Retina (tissue), 1 donor: ENCODE measurements around the gene CSNK2A2.
A peak's percentile ranks its signal among the peaks of the same experiment; 100 is the strongest.

ENCODE experiments used
- DNase-seq: peaks from one replicate; pipeline ENCODE4 v3.0.0-alpha.2; 2016

The CSNK2A2 gene

DNA sequence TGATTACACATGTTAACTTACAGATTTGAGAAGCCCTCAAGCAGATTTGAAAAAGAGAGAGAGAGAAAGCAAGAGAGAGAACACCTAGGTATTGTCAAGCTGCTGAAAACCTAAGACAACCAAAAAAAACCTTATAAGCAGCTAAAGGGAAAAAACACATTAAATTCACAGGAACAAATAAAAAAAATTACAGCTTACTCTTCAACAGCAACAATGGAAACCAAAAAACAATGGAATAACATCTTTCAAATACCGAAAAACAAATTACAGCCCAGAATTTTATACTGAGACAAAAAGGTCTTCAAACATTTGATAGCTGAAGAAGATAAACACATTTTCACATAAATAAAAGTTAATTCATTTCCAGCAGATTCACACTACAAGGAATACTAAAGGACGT is 60.3 kb downstream of the CSNK2A2 start:
- DNase-seq = no peak

DNA sequence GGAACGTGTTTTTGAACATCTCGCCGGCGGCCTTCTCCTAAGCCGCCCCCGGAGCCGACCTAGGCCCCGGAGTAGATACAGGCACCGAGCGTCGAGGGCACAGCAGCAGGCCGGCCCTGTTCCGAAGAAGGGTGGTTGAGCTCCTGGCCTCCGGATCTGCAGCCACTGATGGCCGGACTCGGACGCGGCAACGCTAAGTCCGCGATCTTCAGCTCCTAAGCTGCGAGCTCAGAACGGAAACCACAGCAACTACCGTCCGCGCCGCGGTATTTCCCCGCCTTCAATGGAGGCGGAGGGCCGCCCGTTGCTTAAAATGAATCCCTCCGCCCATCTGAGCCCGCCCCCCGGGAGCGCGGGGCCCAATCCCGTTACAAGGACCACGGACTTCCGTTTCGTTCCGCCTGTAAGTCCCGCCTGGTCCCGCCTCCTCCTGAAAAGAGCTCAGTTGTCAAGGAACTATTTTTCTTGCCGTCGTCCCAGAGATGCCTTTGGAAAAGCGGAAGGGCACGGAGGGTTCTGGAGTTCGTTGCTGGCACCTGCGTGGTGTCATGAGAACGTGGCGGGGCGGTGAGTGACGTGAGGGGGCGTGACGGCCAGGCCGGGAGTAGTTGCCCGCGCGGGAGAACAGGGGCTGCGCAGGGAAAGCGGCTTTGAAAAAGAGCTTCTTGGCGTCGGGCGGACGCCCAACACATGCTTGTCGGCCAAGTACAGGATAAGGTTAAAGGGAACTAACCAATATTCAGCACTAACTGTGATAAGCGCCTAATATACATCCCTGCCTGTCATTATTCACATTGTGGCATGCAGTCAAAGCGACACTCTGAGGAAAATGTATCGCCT is 68.6 kb downstream of the CSNK2A2 start, which contains the start of gene CFAP20:
TSS of gene CFAP20 (minus strand) at position 285 of the 840 bp plus-strand sequence. CDS start at position 19, 266 bp downstream.
- peak; percentile 99 for DNase-seq

DNA sequence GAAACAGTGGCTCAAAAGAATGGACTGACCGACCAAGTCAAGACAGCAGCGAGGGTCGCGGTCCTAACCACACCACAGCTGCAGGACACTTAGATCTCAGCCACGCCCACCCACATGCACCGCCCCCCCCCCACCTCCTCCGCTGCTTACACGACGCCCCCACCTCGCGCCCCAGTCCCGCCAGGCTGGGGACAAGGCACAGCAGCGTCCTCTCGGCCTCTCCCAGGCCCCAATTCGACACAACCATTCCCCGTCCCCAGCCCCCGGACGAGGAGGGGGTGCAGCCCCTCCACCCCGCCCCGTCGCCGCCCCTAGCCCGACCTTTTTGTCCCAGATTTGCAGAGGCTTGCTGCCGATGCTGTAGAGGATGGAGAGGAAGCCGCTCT is 69.2 kb downstream of the CSNK2A2 start:
- no peak for DNase-seq

DNA sequence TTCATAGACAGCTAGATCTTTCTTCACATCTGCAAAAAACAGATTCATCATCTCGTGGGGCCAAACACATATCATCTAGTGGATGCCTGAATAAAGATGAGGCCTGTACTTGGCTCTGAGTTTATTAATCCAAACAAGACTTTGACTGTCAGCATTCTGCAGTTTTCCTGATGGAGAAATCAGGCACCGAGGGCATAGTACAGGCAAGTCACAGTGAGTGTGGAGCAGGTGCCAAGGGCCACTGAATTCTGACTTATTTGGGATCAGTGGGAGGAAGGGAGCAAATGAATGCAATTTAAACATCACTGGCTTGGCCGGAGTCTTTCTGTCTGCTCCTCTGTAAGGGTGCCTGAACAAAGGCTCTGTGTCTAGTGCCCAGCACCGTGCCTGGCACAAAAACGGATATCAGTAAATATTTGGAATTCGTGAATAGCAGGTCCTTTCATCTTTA is 69.7 kb downstream of the CSNK2A2 start:
- DNase-seq = peak; percentile 30

DNA sequence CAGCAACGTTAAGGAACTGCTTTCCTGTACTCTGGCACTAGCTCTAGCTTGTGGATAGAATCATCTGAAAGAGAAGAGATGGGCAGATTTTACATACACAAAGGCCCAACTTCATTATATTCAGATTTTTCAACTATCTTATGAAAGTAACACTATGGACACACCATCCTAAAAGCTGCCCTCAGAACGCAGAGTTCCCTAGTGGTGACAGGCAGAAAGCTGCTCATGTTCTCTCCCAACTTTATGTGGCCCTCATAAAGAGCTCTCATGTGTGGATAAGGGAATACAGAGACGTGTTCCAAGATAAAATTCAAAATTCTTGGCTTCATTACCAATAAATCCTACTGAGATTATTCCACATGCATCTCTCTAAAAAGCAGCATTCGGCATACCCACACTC is 70.3 kb downstream of the CSNK2A2 start:
- no peak for DNase-seq

DNA sequence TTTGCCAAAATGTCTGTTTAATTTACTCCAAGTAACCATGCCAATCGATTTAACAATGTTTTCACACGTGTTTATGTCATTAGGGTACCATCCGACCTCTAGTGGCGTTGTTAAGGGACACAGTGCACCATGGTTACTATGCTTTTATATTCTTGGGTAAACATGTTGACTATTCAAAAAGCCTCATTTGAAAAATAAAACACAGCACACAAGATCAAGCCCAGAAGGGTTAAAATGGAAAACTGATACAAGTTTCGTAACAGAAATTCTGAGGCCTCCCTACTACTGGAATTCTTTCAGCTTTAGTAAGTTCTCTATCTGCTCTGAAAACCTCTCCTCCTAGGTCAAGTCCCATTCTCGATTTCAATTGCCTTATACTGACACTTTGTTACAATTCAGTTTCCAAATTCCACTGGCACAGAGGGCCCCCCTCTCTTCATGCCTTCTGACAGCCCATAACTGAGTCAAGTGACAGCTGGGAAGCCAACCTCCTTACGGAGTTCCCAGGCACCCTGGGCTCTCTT is 70.8 kb downstream of the CSNK2A2 start:
- DNase-seq = no peak

DNA sequence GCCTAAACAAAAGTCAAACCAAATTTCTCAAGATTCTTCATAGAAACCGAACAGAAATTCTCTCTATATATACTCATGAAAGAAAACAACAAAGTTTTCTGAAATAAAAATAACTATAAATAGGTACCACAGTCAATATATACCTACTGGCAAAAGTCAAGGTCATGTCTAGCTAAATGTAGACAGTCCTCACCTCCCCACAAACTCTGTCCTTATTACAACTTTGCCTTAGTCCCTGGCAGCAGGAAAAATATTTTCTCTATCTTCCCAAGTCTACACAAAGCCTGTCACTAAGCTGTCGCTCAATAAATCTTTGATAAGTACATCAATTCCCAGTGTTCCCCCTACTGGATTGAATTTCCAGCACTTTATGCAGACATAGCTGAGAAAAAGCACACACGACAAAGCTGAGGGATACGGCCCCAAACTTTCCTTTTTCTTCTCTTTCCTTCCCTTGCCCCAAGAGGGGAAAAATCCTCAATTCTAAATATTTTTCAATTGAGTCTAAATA is 71.4 kb downstream of the CSNK2A2 start:
- DNase-seq = no peak

DNA sequence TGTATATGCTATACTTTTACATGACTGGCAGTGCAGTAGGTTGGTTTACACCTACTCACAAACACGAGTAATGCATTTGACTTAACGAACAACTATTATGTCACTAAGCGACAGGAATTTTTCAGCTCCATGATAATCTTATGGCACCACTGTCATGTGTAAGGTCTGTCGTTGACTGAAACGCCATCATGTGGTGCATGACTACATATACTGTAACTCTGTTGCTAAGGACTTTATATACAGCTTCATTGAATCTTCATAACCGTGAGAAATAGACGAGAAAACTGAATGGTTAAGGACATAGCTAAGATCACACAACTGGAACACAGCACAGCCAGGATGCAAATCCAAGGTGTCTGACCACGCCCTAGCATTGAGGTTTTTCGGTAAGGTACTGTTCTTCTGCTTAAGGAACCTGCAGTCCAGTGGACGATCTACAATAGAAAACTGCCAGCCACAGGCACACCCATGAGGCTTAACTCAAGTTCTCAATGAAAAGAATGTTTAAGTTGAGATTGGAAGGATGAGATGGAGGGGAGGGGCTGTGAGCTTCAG is 72.0 kb downstream of the CSNK2A2 start:
- DNase-seq = no peak

DNA sequence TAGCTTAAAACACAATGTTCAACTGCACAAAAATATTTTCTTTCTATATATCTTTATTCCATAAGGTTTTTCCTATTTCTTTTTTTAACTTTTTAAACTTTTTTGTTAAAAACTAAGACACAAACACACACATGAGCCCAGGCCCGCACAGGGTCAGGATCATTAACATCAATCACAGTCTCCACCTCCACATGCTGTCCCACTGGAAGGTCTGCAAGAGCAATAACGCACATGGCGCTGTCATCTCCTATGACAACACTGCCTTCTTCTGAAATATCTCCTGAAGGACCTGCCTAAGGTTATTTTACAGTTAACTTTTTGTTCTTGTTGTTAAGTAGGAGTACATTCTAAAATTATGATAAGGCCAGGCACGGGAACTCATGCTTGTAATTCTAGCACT is 72.9 kb downstream of the CSNK2A2 start:
- no peak for DNase-seq

DNA sequence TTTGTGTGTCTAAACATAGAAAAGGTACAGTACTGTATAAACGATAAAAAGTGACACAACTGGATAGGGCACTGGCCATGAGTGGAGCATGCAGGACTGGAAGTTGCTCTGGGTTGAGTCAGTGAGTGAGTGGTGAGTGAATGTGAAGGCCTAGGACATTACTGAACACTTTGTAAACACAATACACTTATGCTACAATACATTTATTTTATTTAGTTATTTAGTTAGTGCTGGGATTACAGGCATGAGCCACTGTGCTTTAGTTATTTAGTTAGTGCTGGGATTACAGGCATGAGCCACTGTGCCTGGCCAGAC is 73.3 kb downstream of the CSNK2A2 start:
- DNase-seq = no peak

DNA sequence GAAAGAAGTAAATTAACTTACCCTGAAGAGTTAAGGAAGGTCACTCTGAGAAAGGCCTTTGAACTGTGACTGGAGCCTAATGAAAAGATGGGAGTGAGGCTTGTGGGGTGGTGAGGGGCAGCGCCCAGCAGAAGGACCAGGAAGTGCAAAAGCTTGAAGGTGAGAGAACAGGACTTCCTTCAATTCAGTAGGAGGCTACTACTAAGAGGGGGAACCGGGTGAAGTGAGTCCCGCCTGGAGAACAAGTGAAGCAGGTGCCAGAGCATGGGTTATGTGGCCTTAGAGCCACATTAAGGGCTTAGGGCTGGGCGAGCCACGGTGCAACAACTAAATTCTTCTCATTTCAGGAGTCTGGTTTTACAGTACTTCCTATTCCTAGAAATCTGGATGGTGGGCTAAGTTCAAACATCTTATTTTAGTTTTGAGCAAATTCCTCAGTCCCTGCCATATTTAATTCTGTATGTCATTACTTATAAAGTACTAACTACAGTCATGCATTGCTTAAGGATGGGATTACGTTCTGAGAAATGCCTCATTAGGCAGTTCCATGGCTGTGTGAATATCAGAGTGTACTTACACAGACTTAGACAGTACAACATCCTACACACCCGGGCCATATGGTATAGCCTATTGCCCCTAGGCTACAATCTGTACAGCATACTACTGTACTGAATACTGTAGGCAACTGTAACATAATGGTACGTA is 73.9 kb downstream of the CSNK2A2 start:
- no peak for DNase-seq

DNA sequence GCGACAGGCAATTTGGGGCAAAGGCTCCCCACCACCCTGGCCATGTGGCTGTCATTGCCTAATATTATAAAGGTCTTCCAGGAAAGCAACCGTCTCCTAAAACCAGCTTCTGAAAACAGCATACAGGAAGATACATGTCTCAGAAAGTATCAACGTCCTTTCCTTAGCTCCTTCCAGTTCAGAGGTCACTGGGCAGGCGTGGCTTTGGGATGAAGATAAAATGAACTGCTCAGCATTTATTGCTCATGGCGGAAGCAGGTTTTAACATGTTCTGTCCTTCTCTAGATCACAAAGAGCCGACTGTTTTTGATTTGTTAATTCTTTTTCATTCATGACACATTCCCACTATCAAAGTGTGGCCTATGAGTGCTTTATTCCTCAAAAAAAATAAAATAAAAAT is 76.8 kb downstream of the CSNK2A2 start:
- no peak for DNase-seq

DNA sequence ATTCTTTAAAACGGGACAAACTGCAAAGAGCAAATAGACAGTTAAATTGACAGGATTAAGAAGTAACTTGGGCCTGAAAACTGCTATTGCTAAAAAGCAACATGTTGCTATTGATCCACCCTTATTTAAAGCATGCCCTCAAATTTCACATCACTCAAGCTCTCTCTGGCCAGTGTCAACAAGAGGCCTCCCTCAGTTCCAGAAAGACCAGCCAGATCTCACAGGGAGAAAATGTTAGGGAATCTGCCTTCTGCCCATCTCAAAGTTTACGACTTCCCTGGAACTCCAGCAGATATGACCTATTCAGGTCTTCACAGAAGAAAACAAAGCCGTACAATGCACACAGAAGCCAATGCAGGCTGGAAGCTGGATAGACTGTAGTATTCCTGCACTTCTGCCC is 77.7 kb downstream of the CSNK2A2 start:
- no peak for DNase-seq

DNA sequence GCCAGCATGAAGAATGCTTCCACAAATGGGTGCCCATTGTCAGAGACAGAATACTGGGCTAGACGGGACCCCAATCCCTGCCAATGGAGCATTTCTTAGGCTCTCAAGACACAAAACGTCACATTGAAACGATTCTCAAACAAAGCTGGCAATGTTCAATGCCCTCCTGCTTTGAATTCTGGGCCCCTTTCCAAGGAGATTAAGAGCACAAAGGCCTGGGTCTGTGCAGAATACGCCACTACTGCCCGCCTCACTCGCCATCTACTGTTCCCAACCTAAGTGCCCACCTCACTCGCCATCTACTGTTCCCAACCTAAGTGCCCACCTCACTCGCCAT is 78.4 kb downstream of the CSNK2A2 start:
- no peak for DNase-seq

DNA sequence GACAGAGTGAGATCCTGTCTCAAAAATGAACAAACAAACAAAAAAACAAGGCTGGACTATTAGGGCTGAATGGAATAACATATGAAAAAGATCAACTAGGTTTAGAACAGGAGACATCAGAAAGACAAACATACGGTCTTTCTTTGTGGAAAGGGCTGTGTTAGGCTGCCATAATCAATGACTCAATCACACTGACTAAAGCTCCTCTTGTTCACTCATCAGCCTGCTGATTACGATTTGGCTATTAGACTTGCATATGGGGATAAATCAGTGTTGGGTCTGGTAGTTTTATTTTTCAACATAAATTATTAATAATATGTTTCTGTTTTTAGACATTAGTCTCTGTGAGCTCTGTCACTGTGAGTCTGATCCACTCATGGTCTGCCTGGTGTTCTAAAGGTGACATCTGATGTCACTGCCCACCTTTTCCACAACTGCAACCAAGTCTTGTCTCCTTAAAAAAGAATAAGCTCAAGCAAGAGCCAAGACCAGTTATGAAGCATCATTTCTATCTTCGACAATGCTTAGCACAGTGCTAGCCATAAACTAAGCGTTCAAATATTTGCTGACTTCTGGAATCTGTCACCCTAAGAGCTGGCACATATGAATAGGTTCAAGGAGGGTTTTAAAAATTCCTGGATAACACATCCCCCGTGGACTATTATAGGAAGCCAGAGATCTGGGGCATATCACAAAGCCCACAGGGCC is 79.0 kb downstream of the CSNK2A2 start:
- no peak for DNase-seq

DNA sequence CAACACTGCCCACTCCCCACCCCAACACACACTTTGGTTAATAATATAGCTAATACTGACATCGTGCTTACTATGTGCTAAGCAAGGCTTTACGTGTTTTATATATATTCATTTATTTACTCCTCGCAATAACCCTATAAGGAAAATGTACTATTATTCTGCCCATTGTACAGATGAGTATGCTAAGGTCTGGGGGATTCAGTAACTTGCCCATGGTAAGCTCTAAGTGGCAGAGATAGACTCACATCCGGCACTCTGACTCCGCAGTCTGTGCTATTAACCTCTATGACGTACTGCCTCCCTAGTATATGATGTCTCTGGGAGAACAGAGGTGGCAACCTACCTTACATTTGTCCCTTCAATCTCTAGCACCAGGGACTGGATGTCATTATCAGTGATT is 81.4 kb downstream of the CSNK2A2 start:
- no peak for DNase-seq

DNA sequence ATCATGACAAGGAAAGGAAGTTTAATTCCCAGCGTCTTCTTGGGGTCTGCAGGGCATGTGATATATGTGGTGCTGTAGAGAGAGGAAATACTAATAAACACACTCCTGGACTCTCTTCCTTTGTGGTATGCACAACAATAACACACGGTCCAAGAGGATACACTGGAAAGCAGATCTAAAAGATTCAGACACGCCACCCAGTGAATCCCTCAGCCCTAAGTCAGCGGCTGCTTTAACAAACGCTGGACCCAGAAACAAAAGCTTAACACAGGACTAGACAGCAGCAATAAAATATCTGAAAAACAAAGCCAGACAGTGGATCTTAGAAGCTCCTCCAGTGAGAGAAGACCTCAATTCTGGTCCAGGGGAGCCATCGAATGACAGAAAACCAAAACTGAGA is 81.8 kb downstream of the CSNK2A2 start:
- no peak for DNase-seq

DNA sequence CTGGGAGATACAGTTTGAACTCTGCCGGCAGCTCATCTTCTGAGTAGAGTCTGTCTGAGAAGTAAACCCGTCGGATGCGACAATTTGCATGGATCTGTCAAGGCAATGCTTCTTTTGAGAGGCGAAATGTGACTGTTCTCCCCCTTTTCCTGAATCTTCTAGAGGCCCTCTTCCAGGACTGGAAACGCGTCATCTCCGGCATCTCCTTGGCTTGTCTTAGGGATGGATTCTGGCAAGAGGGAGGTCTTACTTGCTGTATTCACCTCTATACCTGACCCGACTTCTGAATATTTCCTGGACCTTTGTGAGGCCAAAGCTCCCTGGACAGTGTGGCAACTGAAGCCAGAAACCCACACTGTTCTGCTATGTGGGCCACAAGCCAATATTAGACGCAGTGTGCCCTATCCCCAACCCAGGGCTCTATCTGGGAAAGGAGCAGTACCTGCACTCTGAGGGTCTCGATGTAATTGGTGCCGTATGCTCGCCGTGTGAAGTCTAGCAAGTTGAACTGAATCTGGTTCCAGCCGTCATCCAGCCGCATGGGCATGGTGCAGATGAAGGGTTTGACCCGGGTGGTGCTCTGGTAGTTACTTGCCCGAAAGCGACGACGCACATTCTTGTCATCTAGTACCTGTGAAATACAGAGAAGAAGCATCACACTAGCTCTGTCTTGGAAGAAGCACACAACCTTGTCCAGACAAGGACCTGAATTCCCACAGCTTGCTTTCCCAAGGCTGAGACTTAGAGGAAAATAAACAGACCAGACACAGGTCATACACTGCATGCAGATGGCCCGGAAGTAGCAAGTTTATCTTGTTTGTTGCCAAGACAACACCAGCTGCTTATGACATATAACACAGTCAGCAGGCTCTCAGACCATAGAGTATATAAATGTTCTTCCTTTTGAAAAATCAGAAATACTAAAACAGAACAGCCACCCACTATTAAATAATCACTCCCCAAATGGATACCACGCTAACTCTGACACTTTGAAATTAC is 82.8 kb downstream of the CSNK2A2 start:
- no peak for DNase-seq

DNA sequence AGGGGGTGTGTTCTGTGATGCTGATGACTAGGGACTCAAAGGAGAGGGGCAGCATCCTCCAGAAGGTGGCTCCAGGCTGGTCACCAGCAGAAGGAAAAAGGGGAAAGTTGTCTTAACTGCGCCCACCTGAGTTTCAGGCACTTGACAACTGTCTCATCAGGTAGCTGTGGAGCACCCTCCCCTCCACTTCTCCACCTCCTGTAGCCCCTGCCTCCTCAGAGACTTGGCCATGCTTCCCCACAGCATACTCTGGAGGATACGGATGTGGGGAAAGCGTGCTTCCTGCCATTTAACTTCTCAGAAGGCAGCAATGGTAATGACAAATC is 86.6 kb downstream of the CSNK2A2 start:
- no peak for DNase-seq

DNA sequence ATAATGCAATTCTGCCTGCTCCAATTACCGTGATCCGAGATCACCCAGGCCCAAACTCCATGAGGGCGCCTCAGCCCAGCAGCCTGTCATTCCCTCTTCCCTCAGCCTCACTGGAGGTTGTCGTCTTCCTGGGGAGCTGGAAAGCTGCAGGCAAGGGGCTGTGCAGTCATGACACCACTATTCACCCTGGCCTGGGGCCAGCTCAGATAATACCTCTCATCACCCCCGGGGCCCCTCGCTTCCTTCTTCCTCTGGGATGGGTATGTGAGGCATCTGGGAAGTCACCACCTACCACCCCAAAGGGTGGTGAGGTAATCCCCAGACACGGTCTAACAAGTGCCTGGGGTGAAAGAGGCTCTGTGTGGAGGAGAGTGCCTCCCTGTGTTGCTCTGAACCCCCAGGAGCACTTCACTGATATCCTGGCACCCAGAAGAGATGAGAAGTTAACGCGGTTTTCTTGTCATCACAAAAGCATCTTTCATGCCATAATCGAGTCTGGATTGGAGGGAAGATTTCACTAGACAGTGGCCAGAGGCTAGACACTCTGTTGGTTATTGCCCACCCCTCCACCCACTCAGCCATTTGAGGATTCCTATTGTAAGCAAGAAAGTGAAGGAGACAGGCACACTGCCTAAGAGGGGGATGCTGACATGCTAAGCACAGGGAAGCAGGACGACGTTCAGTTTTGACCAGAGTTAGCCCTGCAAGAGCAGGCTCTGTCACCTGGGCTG is 87.2 kb downstream of the CSNK2A2 start:
- no peak for DNase-seq

DNA sequence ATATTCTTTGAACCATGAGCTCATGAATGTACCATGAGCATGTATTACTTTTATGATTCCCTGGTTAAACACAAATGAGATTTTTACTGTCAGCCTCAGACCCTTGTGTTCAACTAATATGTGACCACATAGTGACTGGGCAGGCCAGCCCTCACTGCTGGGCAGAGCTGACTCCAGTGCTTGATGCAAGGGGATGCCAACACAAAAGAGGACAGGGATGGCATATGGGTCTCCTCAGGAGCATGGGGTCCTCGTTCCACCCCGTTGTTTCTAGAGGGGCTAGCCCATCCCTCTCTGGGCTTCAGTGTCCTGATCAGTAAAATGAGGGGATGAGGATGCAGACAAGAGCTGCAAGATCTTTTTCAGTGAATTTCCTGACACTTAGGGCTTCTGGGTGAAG is 88.0 kb downstream of the CSNK2A2 start:
- no peak for DNase-seq
